Hypothalamus (tissue), 51 donors: Measurements from ENCODE around the gene CCDC40.
"Not testable (repeated sequence)": the region's sequence is repeated elsewhere in the genome, so short reads cannot be mapped to it uniquely, and the experiment has no call there.

Experiments
- DNase-seq, 51 donors: peaks; one replicate each; lab custom pipeline; 2025; lab: John Stamatoyannopoulos, UW

The CCDC40 gene

DNA sequence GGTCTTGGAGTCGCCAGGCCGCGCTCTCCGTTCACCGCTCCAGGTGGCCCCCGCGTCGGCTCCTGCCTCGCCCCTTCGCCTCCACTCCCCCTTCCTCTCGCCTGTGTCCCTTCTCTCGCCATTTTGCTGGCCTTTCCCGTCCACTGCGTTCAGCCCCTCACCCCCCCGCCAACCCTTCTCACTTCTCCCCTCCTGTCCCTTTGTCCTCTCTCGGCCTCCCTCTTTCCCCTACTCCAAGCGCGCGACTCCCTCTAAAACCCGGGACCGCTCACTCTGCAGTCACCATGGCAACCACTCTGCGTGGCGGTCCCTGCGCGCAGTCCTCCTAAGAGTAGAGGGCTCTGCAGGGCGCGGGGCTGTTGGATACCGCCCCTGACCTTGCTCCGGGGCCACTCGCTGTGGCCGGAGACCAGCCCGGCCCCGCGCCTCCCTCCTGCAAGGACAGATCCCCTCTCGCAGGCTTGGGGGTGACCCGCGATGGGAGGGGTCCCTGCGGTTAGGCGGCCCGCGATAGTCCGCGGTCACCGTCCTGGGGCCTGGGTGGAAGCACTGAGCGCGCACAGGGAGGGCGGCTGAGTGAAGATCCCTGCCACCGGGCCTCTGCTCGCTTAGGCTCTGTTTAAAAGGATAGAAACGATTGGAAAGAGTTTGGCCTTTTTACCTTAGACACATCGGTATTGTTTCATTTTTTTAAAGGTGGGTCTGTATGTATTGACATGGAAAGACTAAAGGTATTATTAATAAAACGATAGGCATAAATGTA is 454 bp downstream of the CCDC40 start:
- DNase-seq, result peak in 25 of 51 donors; percentile 41 to 73 (median 55)

- DNase-seq, result no peak
These were observed 7.5 kb downstream of the CCDC40 start for GRCh38 chr17:80043963-80044362.

DNA sequence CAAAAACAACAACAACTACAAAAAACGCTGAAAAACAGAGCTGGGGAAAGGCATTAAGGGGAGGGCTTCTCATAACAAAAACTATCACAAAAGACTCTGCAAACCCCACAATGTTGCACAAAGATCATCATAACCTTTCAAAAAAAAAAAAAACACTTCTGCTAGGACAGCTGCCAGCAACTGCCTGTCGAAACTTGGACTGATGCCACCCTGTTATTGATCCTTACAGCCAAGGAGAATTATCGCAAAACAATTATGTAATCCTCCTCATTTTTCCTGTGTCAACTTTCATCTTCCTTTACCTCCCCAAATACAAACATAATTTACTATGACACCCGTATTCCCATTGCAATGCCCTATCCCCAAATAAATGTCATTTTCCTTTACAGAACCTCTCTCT is 9.3 kb downstream of the CCDC40 start:
- DNase-seq, result no peak

DNA sequence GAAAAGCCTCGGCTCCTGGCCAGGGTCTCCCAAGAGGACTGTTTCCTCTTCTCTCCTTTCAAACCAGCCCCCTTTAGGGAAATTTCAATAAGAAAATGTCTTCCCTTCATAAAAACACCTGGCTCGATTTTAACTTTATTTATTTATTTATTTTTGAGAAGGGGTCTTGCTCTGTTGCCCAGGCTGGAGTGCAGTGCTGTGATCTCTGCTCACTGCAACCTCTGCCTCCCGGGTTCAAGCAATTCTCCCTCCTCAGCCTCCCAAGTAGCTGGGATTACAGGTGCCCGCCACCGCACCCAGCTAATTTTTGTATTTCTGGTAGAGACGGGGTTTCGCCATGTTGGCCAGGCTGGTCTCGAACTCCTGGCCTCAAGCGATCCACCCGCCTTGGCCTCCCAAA is 10.3 kb downstream of the CCDC40 start:
- DNase-seq, result not testable (repeated sequence)

DNA sequence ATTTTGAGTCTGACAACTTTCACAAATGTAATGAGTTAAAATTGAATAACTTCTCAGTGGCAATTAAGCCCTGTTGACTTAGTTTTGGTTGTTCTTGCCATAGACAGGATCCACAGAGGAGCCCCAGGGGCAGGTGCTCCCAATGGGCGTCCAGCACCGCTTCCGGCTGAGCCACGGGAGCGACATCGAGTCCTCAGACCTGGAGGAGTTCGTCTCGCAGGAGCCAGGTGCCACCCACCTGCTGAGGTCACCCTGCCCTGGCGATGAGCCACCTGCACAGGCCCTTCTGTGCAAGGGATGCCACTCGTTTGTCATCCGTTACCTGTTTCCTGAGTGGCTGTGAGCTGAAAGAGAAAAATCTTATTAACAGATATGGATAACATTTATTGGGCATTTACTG is 10.7 kb downstream of the CCDC40 start:
- no peak for DNase-seq

DNA sequence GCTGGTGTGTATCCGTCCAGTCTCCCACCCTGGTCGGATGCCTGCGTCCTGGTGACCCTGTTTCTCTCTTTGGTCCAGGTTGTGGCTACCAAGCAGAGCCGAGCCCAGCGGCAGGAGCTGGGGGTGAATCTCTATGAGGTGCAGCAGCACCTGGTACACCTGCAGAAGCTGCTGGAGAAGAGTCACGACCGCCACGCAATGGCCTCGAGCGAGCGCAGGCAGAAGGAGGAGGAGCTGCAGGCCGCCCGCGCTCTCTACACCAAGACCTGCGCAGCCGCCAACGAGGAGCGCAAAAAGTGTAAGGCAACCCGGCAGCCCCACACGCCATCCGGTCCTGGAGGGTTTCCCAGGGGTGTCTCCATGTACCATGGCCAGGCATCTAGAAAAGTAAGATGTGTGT is 13.5 kb downstream of the CCDC40 start:
- DNase-seq, result no peak

GRCh38 chr17:80050706-80051105 is 14.3 kb downstream of the CCDC40 start:
- DNase-seq, result no peak

- no peak for DNase-seq
These were observed 15.2 kb downstream of the CCDC40 start for GRCh38 chr17:80051681-80052080.

DNA sequence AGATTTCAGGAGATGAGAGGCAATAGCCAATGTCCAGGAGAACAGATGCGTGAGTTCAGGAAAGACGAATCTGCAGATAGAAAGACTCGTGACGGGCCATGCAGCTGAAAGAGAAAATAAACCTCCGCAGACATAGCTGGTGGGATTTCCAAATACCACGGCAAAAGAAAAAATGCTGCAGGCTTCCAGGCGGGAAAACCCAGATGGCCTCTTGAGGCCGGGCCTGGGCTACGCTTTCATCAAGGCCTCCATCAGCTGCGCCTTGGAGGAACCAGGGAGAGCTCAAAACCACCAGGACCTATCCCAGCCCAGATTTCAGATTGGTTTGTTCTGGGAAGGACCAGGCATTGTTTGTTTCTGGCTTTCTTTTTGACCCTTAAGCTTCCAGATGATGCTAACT is 16.7 kb downstream of the CCDC40 start:
- DNase-seq, result no peak

GRCh38 chr17:80055597-80055996 is 19.2 kb downstream of the CCDC40 start:
- DNase-seq, result no peak

- DNase-seq, result no peak
These were observed 22.0 kb downstream of the CCDC40 start for GRCh38 chr17:80058311-80058955.

DNA sequence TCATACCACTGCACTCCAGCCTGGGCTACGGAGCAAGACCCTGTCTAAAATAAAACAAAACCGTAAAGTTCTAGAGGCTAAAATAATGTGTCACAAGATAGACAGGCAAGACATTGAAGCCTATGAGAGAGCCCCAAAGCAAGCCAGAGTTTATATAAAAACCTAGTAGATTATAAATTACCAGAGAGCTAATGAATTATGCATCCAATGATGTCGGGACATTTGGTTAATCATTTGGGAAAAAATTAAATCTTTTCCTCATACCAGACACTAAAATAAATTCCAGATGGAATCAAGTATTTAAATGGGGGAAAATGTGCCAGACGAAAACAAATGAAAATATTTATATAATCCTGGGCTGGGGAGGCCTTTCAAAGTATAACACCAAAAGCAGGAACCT is 24.2 kb downstream of the CCDC40 start:
- no peak for DNase-seq

- DNase-seq, result no peak
These were observed 25.0 kb downstream of the CCDC40 start for GRCh38 chr17:80061421-80061820.

GRCh38 chr17:80063830-80064585 is 27.6 kb downstream of the CCDC40 start:
- DNase-seq, result peak in 22 of 51 donors; percentile 12 to 70 (median 36)

- DNase-seq, result no peak
These were observed 28.3 kb downstream of the CCDC40 start for GRCh38 chr17:80064696-80065095.

DNA sequence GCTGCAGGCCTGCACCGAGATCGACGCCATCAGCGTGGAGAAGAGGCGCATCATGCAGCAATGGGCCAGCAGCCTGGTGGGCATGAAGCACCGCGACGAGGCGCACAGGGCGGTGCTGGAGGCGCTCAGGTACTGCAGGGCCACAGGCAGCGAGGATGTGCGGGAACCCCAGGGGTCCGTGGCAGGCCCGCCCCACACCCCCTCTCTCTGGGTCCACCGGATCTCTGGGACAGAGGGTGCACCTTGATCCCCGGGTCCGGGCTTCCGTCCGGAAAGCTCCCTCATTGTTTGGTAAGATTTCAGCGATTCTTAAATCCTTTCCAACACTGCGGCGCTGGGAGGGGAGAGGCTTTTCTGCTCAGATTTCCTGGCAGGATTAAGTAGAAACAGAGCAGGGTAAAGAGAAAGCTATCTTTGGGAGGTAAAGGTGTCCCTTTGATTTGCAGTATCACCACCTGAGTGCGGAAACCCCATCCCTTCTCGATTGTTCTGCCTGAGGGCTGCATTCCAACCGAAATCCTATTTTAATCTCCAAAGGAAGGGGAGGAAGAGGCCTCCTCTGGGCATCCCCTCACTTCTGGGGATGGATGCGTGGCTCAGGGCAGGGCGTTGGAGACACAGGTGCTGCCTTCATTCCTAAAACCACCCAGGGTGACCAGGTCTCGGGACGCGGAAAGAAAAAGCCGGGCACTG is 29.2 kb downstream of the CCDC40 start:
- DNase-seq, result no peak

- no peak for DNase-seq
These were observed 31.0 kb downstream of the CCDC40 start for GRCh38 chr17:80067393-80067986.

GRCh38 chr17:80068301-80069222 is 32.1 kb downstream of the CCDC40 start:
- no peak for DNase-seq

- DNase-seq, result no peak
These were observed 34.1 kb downstream of the CCDC40 start for GRCh38 chr17:80070375-80071115.
